Mesenchymal stem cell (in vitro differentiated cells and primary cell): ENCODE measurements around the gene MOXD1.
A peak's percentile ranks its signal among the peaks of the same experiment; 100 is the strongest.

ENCODE experiments used
- DNase-seq: peaks from one replicate; pipeline ENCODE4 v3.0.0-alpha.2; 2013
- H2AFZ ChIP-seq: one replicate; pipeline ENCODE4 v1.6.1; 2013; ENCODE audit warnings: low read depth, mild to moderate bottlenecking, control low read depth, inconsistent platforms, low read length, moderate library complexity
- H2AK5ac ChIP-seq: 2 replicates; pipeline ENCODE4 v1.6.1; 2013; ENCODE audit warnings: low read length, moderate library complexity, mild to moderate bottlenecking, inconsistent platforms; ENCODE audit not compliant: severe bottlenecking
- H2BK120ac ChIP-seq: one replicate; pipeline ENCODE4 v1.6.1; 2013; ENCODE audit warnings: low read depth, mild to moderate bottlenecking, inconsistent platforms, low read length, moderate library complexity
- H2BK12ac ChIP-seq, 2 experiments: one replicate each; pipeline ENCODE4 v1.6.1; 2013; ENCODE audit warnings: inconsistent platforms in 2 of 2, low read length in 2 of 2, mild to moderate bottlenecking in 2 of 2, moderate library complexity in 2 of 2, control low read depth in 1 of 2
- H2BK15ac ChIP-seq: one replicate; pipeline ENCODE4 v1.6.1; 2013; ENCODE audit warnings: mild to moderate bottlenecking, low read depth, inconsistent platforms; ENCODE audit not compliant: poor library complexity, severe bottlenecking
- H2BK5ac ChIP-seq: 2 replicates; pipeline ENCODE4 v1.6.1; 2013; ENCODE audit warnings: low read depth, mild to moderate bottlenecking, low read length, control low read depth, inconsistent platforms; ENCODE audit not compliant: poor library complexity, severe bottlenecking
- H3K14ac ChIP-seq, 2 experiments: one replicate each; pipeline ENCODE4 v1.6.1; 2013; ENCODE audit warnings: inconsistent platforms in 2 of 2, low read length in 2 of 2, control low read depth in 1 of 2, mild to moderate bottlenecking in 1 of 2, moderate library complexity in 1 of 2
- H3K18ac ChIP-seq, 2 experiments: one replicate each; pipeline ENCODE4 v1.6.1; 2013; ENCODE audit warnings: inconsistent platforms in 2 of 2, low read length in 2 of 2, control low read depth in 1 of 2, low read depth in 1 of 2, mild to moderate bottlenecking in 1 of 2
- H3K23ac ChIP-seq, 2 experiments: one replicate each; pipeline ENCODE4 v1.6.1; 2013; ENCODE audit warnings: inconsistent platforms in 2 of 2, low read length in 2 of 2, mild to moderate bottlenecking in 2 of 2, moderate library complexity in 2 of 2, control low read depth in 1 of 2
- H3K27ac ChIP-seq: 2 replicates; pipeline ENCODE4 v1.5.1; 2013; ENCODE audit warnings: mild to moderate bottlenecking, moderate library complexity, low read length, control low read depth, inconsistent platforms; ENCODE audit not compliant: poor library complexity, severe bottlenecking
- H3K27me3 ChIP-seq, 2 experiments: 2 replicates each; pipeline versions ENCODE4 v1.6.1 to v1.7.0; 2013; ENCODE audit warnings: low read length in 2 of 2, mild to moderate bottlenecking in 2 of 2, moderate library complexity in 2 of 2, control low read depth in 1 of 2, inconsistent platforms in 1 of 2; ENCODE audit not compliant: control insufficient read depth in 1 of 2, insufficient read depth in 1 of 2
- H3K36me3 ChIP-seq, 2 experiments: 2 replicates each; pipeline versions ENCODE4 v1.6.1 to v1.7.0; 2013; ENCODE audit warnings: low read length in 2 of 2, control low read depth in 1 of 2, inconsistent platforms in 1 of 2, low read depth in 1 of 2, mild to moderate bottlenecking in 1 of 2; ENCODE audit not compliant: insufficient read depth in 2 of 2, control insufficient read depth in 1 of 2
- H3K4ac ChIP-seq, 2 experiments: one replicate each; pipeline ENCODE4 v1.6.1; 2013; ENCODE audit warnings: inconsistent platforms in 2 of 2, low read length in 2 of 2, mild to moderate bottlenecking in 2 of 2, moderate library complexity in 2 of 2, control low read depth in 1 of 2, low read depth in 1 of 2
- H3K4me1 ChIP-seq: 2 replicates; pipeline ENCODE4 v1.6.1; 2013; ENCODE audit warnings: low read depth, low read length, control low read depth; ENCODE audit not compliant: control insufficient read depth, insufficient read depth
- H3K4me2 ChIP-seq: 2 replicates; pipeline ENCODE4 v1.6.1; 2013; ENCODE audit warnings: low read length, mild to moderate bottlenecking, inconsistent platforms; ENCODE audit not compliant: poor library complexity, severe bottlenecking
- H3K4me3 ChIP-seq, 2 experiments: 2 replicates each; pipeline versions ENCODE4 v1.5.1 to v1.7.0; 2013; ENCODE audit warnings: low read length in 2 of 2, mild to moderate bottlenecking in 2 of 2, control low read depth in 1 of 2, low read depth in 1 of 2; ENCODE audit not compliant: insufficient read depth in 1 of 2
- H3K79me1 ChIP-seq: replicated peaks from 2 replicates; pipeline ENCODE4 v1.6.1; 2013; ENCODE audit warnings: mild to moderate bottlenecking, control low read depth, low read length, inconsistent platforms; ENCODE audit not compliant: poor library complexity, severe bottlenecking
- H3K9ac ChIP-seq: 2 replicates; pipeline ENCODE4 v1.7.0; 2013; ENCODE audit warnings: mild to moderate bottlenecking, low read length, moderate library complexity
- H3K9me3 ChIP-seq: 2 replicates; pipeline ENCODE4 v1.7.0; 2013; ENCODE audit warnings: mild to moderate bottlenecking, low read length; ENCODE audit not compliant: control insufficient read depth
- H4K8ac ChIP-seq: one replicate; pipeline ENCODE4 v1.6.1; 2013; ENCODE audit warnings: inconsistent platforms, mild to moderate bottlenecking, low read length, moderate library complexity
- H4K91ac ChIP-seq: one replicate; pipeline ENCODE4 v1.6.1; 2013; ENCODE audit warnings: mild to moderate bottlenecking, low read length, inconsistent platforms
- WGBS: methylation state at CpG from one replicate; pipeline ENCODE4 v1.1.7; 2013; ENCODE audit warnings: mixed read lengths; 5-methylcytosine and 5-hydroxymethylcytosine counted together

Gene MOXD1

GRCh38 chr6:132285004-132285780 is 116.1 kb downstream of the MOXD1 start:
- Histone ChIP-seq H3K36me3 (no peaks in the 10 kb centered on the region), H2AFZ (no peak overlapping the region)

GRCh38 chr6:132282696-132283095 is 118.6 kb downstream of the MOXD1 start:
- no peak overlapping the region for H3K27ac ChIP-seq
- H3K23ac ChIP-seq: no peak overlapping the region
- no peak overlapping the region for H2BK5ac ChIP-seq
- no peaks in the 10 kb centered on the region for H3K36me3 ChIP-seq
- H3K4me1 ChIP-seq: peaks cover 3% of the 10 kb centered on the region
- no peak overlapping the region for H3K9ac ChIP-seq
- no peak overlapping the region for H3K4ac ChIP-seq
- H3K4me2 ChIP-seq: no peak overlapping the region
- no peak overlapping the region for H2BK15ac ChIP-seq
- H3K27me3 ChIP-seq: no peaks in the 10 kb centered on the region
- H2AFZ ChIP-seq: no peak overlapping the region
- no peaks in the 10 kb centered on the region for H3K9me3 ChIP-seq
- no peak for DNase-seq
- no peak overlapping the region for H2BK12ac ChIP-seq
- no peak overlapping the region for H2AK5ac ChIP-seq
- no peak overlapping the region for H4K8ac ChIP-seq
- no peak overlapping the region for H3K4me3 ChIP-seq
- H3K14ac ChIP-seq: no peak overlapping the region
- H3K79me1 ChIP-seq: no peaks in the 10 kb centered on the region
- no peak overlapping the region for H3K18ac ChIP-seq
- WGBS: 94% methylated on average over 6 of the region's 7 CpGs
- no peak overlapping the region for H2BK120ac ChIP-seq
- no peak overlapping the region for H4K91ac ChIP-seq

More at GRCh38 chr6:132285004-132285780, 116.1 kb downstream of the MOXD1 start:
- 94% methylated on average over 8 of the region's 11 CpGs for WGBS
- Histone ChIP-seq H3K14ac (no peak overlapping the region), H2BK15ac (no peak overlapping the region), H3K9me3 (no peaks in the 10 kb centered on the region), H2BK12ac (no peak overlapping the region), H3K27me3 (no peaks in the 10 kb centered on the region), H3K27ac (no peak overlapping the region), H3K18ac (no peak overlapping the region), H3K4me2 (no peak overlapping the region), H2BK5ac (no peak overlapping the region), H3K23ac (no peak overlapping the region), H3K4me3 (no peak overlapping the region), H2AK5ac (no peak overlapping the region), H3K9ac (no peak overlapping the region), H3K79me1 (no peaks in the 10 kb centered on the region), H2BK120ac (no peak overlapping the region), H3K4ac (no peak overlapping the region), H4K8ac (no peak overlapping the region), H3K4me1 (no peaks in the 10 kb centered on the region), H4K91ac (no peak overlapping the region)
- DNase-seq: no peak

- H3K36me3 ChIP-seq: no peaks in the 10 kb centered on the region
- no peak overlapping the region for H2BK120ac ChIP-seq
- H3K18ac ChIP-seq: no peak overlapping the region
- no peak overlapping the region for H2AFZ ChIP-seq
- 87% methylated on average over 8 of the region's 8 CpGs for WGBS
- no peak overlapping the region for H2BK15ac ChIP-seq
- H3K4me3 ChIP-seq: no peak overlapping the region
- H2BK12ac ChIP-seq: no peak overlapping the region
- no peak overlapping the region for H3K23ac ChIP-seq
- no peak overlapping the region for H4K91ac ChIP-seq
- DNase-seq: no peak
- no peak overlapping the region for H3K4me2 ChIP-seq
- no peak overlapping the region for H3K27ac ChIP-seq
- no peak overlapping the region for H2BK5ac ChIP-seq
- no peaks in the 10 kb centered on the region for H3K79me1 ChIP-seq
- no peak overlapping the region for H3K9ac ChIP-seq
- H3K9me3 ChIP-seq: no peaks in the 10 kb centered on the region
- H3K4me1 ChIP-seq: peaks cover 6% of the 10 kb centered on the region
- no peak overlapping the region for H3K4ac ChIP-seq
- no peak overlapping the region for H4K8ac ChIP-seq
- H2AK5ac ChIP-seq: no peak overlapping the region
- H3K14ac ChIP-seq: no peak overlapping the region
- no peaks in the 10 kb centered on the region for H3K27me3 ChIP-seq
Measured at GRCh38 chr6:132280436-132280835, 120.8 kb downstream of the MOXD1 start.

GRCh38 chr6:132279592-132280139 is 121.6 kb downstream of the MOXD1 start:
- Histone ChIP-seq H3K9ac (peak overlapping the region; percentile 69), H3K18ac (no peak overlapping the region), H2BK5ac (no peak overlapping the region), H4K91ac (no peak overlapping the region), H3K14ac (no peak overlapping the region), H3K36me3 (no peaks in the 10 kb centered on the region), H3K79me1 (no peaks in the 10 kb centered on the region), H3K27ac (peak overlapping the region; percentile 59), H2BK15ac (no peak overlapping the region), H3K9me3 (no peaks in the 10 kb centered on the region), H3K23ac (no peak overlapping the region), H3K27me3 (no peaks in the 10 kb centered on the region), H2AK5ac (no peak overlapping the region), H3K4ac (no peak overlapping the region), H3K4me1 (peaks cover 8% of the 10 kb centered on the region), H3K4me2 (peak overlapping the region; percentile 55), H2BK12ac (no peak overlapping the region), H2BK120ac (no peak overlapping the region), H2AFZ (peak overlapping the region; percentile 36), H4K8ac (peak overlapping the region; percentile 14), H3K4me3 (peak overlapping the region in 1 of 2 experiments; percentile 74)
- 0% methylated on average over 8 of the region's 12 CpGs for WGBS
- DNase-seq: peak; percentile 80
